Measurements from ENCODE around the gene NFKBIE.

GRCh38 chr6:44309631-44310030, 44.3 kb upstream of the NFKBIE start:
- TF ChIP-seq CTCF (IDR thresholded peaks at IDR 0.05; ENCODE audit: insufficient read depth, low read length) (no peak), REST (IDR thresholded peaks at IDR 0.05; ENCODE audit: insufficient replicate concordance, low read depth) (no peak), GABPA (IDR thresholded peaks at IDR 0.05; ENCODE audit: low read depth) (no peak), POLR2AphosphoS5 (IDR thresholded peaks at IDR 0.05; ENCODE audit: low read depth) (no peak)

Data from HL-60 (cell line).